PC-3 (cell line): ENCODE measurements around the gene CD300LD. TPM values are rescaled to one million over a fixed set of nuclear protein-coding genes. Genes with fewer than 3 reads are reported as not detected.

Experiments used
- ATAC-seq: fragments of 200-7000 bp; cut with Tn5 transposase; 2 replicates; pipeline ENCODE4 v1.9.1; 2020; ENCODE audit warnings: mild to moderate bottlenecking, moderate library complexity
- BruUV-seq: library from RNA; stranded (reverse); fragments of 400-500 nt; replicated peaks from 2 replicates; lab custom pipeline; 2021; lab: Mats Ljungman, UMichigan
- CTCF ChIA-PET: fragments of 300-600 bp; sonication (Branson Sonifier 250); formaldehyde crosslinking; loops from one replicate; lab custom pipeline; 2022; ENCODE audit warnings: antibody characterized with exemption; lab: Charles Lee
- POLR2A ChIA-PET: fragments of 300-600 bp; sonication (Branson Sonifier 250); formaldehyde crosslinking; loops from one replicate; lab custom pipeline; 2022; ENCODE audit warnings: antibody characterized with exemption; ENCODE audit not compliant: unreplicated experiment; lab: Charles Lee
- DNase-seq: peaks from one replicate; pipeline ENCODE4 v3.0.0-alpha.2; 2015
- H2AFZ ChIP-seq: fragments of 300-600 bp; sonication (generic); 2 replicates; pipeline ENCODE4 v1.6.0; 2016; ENCODE audit warnings: antibody characterized with exemption, low read length
- H3F3A ChIP-seq: fragments of 300-600 bp; sonication (generic); one replicate; pipeline ENCODE4 v1.6.0; 2017; ENCODE audit warnings: antibody characterized with exemption, low read length, control low read depth, mild to moderate bottlenecking; ENCODE audit not compliant: unreplicated experiment
- H3K27ac ChIP-seq: fragments of 300-600 bp; sonication (generic); 2 replicates; pipeline ENCODE4 v1.5.1; 2016; ENCODE audit warnings: mild to moderate bottlenecking, low read length
- H3K27me3 ChIP-seq: fragments of 300-600 bp; sonication (generic); 2 replicates; pipeline ENCODE4 v1.6.1; 2016; ENCODE audit warnings: low read length, mixed read lengths
- H3K36me3 ChIP-seq: fragments of 300-600 bp; sonication (generic); 2 replicates; pipeline ENCODE4 v1.6.1; 2016; ENCODE audit warnings: low read depth, mixed run types, low read length, mixed read lengths
- H3K4me1 ChIP-seq: fragments of 300-600 bp; sonication (generic); 2 replicates; pipeline ENCODE4 v1.5.1; 2016; ENCODE audit warnings: low read length; ENCODE audit not compliant: insufficient read depth
- H3K4me2 ChIP-seq: fragments of 300-600 bp; sonication (generic); 2 replicates; pipeline ENCODE4 v1.6.0; 2016; ENCODE audit warnings: low read length
- H3K4me3 ChIP-seq: fragments of 300-600 bp; sonication (generic); 2 replicates; pipeline ENCODE4 v1.5.1; 2016; ENCODE audit warnings: mild to moderate bottlenecking, low read length, mixed read lengths
- H3K79me2 ChIP-seq: fragments of 300-600 bp; sonication (generic); 2 replicates; pipeline ENCODE4 v1.6.1; 2017; ENCODE audit warnings: low read length, mixed read lengths
- H3K9ac ChIP-seq: fragments of 300-600 bp; sonication (generic); 2 replicates; pipeline ENCODE4 v1.6.0; 2016; ENCODE audit warnings: mild to moderate bottlenecking, low read length
- H3K9me2 ChIP-seq: fragments of 300-600 bp; sonication (generic); replicated peaks from 2 replicates; pipeline ENCODE4 v1.6.1; 2016; ENCODE audit warnings: mixed run types, low read length, mixed read lengths
- H3K9me3 ChIP-seq: fragments of 300-600 bp; sonication (generic); 2 replicates; pipeline ENCODE4 v1.6.1; 2016; ENCODE audit warnings: low read length, mixed read lengths
- H4K20me1 ChIP-seq: fragments of 300-600 bp; sonication (generic); 2 replicates; pipeline ENCODE4 v1.6.1; 2016; ENCODE audit warnings: low read length, mixed read lengths
- CTCF ChIP-seq: fragments of 300-600 bp; sonication (generic); conservative IDR thresholded peaks from 2 replicates; pipeline ENCODE4 v1.5.1; 2017; ENCODE audit warnings: antibody characterized with exemption, low read depth, mild to moderate bottlenecking, low read length
- EZH2 ChIP-seq: fragments of 300-600 bp; sonication (generic); IDR thresholded peaks from one replicate; pipeline ENCODE4 v1.6.1; 2017; ENCODE audit warnings: antibody characterized with exemption, mild to moderate bottlenecking, low read length; ENCODE audit not compliant: unreplicated experiment
- EZH2phosphoT487 ChIP-seq: fragments of 300-600 bp; sonication (generic); IDR thresholded peaks from 2 replicates; pipeline ENCODE4 v1.6.1; 2018; ENCODE audit warnings: mild to moderate bottlenecking, antibody characterized with exemption, low read length, borderline replicate concordance
- intact Hi-C: fragments of 100-400 bp; cut with micrococcal nuclease; formaldehyde crosslinking; loops from 2 replicates; pipeline ENCODE4 v1.9.0; 2023
- total RNA-seq: library from RNA; depleted of rRNA; stranded (reverse); fragments of >200 nt; gene quantifications from 2 replicates; pipeline ENCODE4 v1.2.3, GENCODE V29; 2014

The CD300LD gene
- total RNA-seq, 1 experiment from 2014 or later: not detected

- ChIA-PET POLR2A (no interaction called here), CTCF (no interaction called here)
- H3K9me3 ChIP-seq: no peaks in the 10 kb centered on the region
- TF ChIP-seq CTCF: no peak
- TF ChIP-seq EZH2: no peak
- TF ChIP-seq EZH2phosphoT487: no peak
- ATAC-seq (no peak), DNase-seq (no peak)
- no peaks in the 10 kb centered on the region for H4K20me1 ChIP-seq
- no peaks in the 10 kb centered on the region for H3F3A ChIP-seq
- H2AFZ ChIP-seq: no peak overlapping the region
- H3K4me2 ChIP-seq: no peak overlapping the region
- H3K27ac ChIP-seq: no peak overlapping the region
- H3K4me1 ChIP-seq: no peaks in the 10 kb centered on the region
- H3K4me3 ChIP-seq: no peak overlapping the region
- H3K9ac ChIP-seq: no peak overlapping the region
- H3K79me2 ChIP-seq: no peaks in the 10 kb centered on the region
- no peaks in the 10 kb centered on the region for H3K36me3 ChIP-seq
- peaks cover 78% of the 10 kb centered on the region for H3K27me3 ChIP-seq
- BruUV-seq: no TSS peak
- H3K9me2 ChIP-seq: no peaks in the 10 kb centered on the region
- intact Hi-C loops: no loop called here
These were observed 7.4 kb upstream of the CD300LD start for GRCh38 chr17:74599448-74599939.

GRCh38 chr17:74599023-74599399, 6.9 kb upstream of the CD300LD start:
- Histone ChIP-seq H3K36me3 (no peaks in the 10 kb centered on the region), H3K4me2 (no peak overlapping the region), H4K20me1 (no peaks in the 10 kb centered on the region), H3K4me1 (no peaks in the 10 kb centered on the region), H3K9me3 (no peaks in the 10 kb centered on the region), H3K27ac (no peak overlapping the region), H3K4me3 (no peak overlapping the region), H2AFZ (no peak overlapping the region), H3K9me2 (no peaks in the 10 kb centered on the region), H3F3A (no peaks in the 10 kb centered on the region), H3K27me3 (peaks cover 76% of the 10 kb centered on the region), H3K9ac (no peak overlapping the region), H3K79me2 (no peaks in the 10 kb centered on the region)
- ChIA-PET POLR2A (no interaction called here), CTCF (no interaction called here)
- TF ChIP-seq EZH2phosphoT487 (no peak), EZH2 (no peak), CTCF (no peak)
- intact Hi-C loops: no loop called here
- no TSS peak for BruUV-seq
- ATAC-seq (no peak), DNase-seq (no peak)

- no peak for TF ChIP-seq EZH2phosphoT487
- TF ChIP-seq CTCF: no peak
- no peak for TF ChIP-seq EZH2
- no peaks in the 10 kb centered on the region for H3K4me1 ChIP-seq
- POLR2A ChIA-PET: no interaction called here
- no peak overlapping the region for H3K9ac ChIP-seq
- no peak overlapping the region for H3K4me3 ChIP-seq
- H4K20me1 ChIP-seq: no peaks in the 10 kb centered on the region
- no peaks in the 10 kb centered on the region for H3K9me3 ChIP-seq
- CTCF ChIA-PET: no interaction called here
- ATAC-seq: no peak
- BruUV-seq: no TSS peak
- DNase-seq: no peak
- no peak overlapping the region for H2AFZ ChIP-seq
- no peak overlapping the region for H3K4me2 ChIP-seq
- peaks cover 71% of the 10 kb centered on the region for H3K27me3 ChIP-seq
- H3F3A ChIP-seq: no peaks in the 10 kb centered on the region
- H3K27ac ChIP-seq: no peak overlapping the region
- no peaks in the 10 kb centered on the region for H3K79me2 ChIP-seq
- intact Hi-C loops: no loop called here
- no peaks in the 10 kb centered on the region for H3K9me2 ChIP-seq
- no peaks in the 10 kb centered on the region for H3K36me3 ChIP-seq
These were observed 6.4 kb upstream of the CD300LD start for GRCh38 chr17:74598346-74599022.
